Panc1 (cell line): ENCODE measurements around the gene KHDRBS2.

Source experiments
- REST ChIP-seq, 2 experiments: IDR thresholded peaks; 2 replicates each; pipeline ENCODE4 v1.6.1; 2011 to 2012; ENCODE audit warnings: low read depth in 2 of 2, control low read depth in 1 of 2, low read length in 1 of 2, mild to moderate bottlenecking in 1 of 2, moderate library complexity in 1 of 2; ENCODE audit not compliant: insufficient read depth in 1 of 2
- TF ChIP-seq, protein P1 (sequence below): fragments of 450-650 bp; IDR thresholded peaks from 2 replicates; pipeline ENCODE4 v1.5.1; 2017; ENCODE audit warnings: mild to moderate bottlenecking

DNA sequence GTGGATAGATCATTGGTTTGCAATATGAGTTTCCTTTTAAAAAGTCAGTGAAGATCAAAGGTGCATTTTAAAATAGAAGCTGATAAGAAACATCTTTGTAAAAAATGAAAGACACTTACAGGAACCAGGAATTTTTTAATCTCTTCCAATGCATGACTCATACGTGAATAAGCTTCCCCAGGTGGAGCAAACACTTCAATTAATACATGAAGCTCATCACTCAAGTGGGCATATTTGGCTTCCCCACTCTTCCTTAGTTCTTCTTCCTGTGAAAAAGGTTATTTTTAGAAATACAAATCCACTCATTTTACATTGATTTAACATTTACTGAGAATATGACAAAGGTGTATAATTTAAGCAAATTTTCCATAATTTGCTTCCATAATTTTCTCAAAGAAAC lies 308.1 kb downstream of the KHDRBS2 start:
- TF ChIP-seq, protein P1, sequence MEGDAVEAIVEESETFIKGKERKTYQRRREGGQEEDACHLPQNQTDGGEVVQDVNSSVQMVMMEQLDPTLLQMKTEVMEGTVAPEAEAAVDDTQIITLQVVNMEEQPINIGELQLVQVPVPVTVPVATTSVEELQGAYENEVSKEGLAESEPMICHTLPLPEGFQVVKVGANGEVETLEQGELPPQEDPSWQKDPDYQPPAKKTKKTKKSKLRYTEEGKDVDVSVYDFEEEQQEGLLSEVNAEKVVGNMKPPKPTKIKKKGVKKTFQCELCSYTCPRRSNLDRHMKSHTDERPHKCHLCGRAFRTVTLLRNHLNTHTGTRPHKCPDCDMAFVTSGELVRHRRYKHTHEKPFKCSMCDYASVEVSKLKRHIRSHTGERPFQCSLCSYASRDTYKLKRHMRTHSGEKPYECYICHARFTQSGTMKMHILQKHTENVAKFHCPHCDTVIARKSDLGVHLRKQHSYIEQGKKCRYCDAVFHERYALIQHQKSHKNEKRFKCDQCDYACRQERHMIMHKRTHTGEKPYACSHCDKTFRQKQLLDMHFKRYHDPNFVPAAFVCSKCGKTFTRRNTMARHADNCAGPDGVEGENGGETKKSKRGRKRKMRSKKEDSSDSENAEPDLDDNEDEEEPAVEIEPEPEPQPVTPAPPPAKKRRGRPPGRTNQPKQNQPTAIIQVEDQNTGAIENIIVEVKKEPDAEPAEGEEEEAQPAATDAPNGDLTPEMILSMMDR = no peak
- TF ChIP-seq REST (IDR thresholded peaks at IDR 0.05; ENCODE audit: insufficient read depth in 1 of 2, low read depth in 2 of 2, low read length in 1 of 2) = no peak
